DND-41 (cell line): Measurements from ENCODE around the gene SHANK3.

Source experiments
- ATAC-seq: fragments of 200-7000 bp; cut with Tn5 transposase; 3 replicates; pipeline ENCODE4 v1.9.1; 2021; ENCODE audit warnings: low read depth; ENCODE audit not compliant: insufficient read depth
- DNase-seq: peaks from one replicate; pipeline ENCODE4 v3.0.0-alpha.2; 2020
- H2AFZ ChIP-seq: 2 replicates; pipeline ENCODE4 v1.6.0; 2012; ENCODE audit warnings: low read depth, low read length
- H3K27ac ChIP-seq: 2 replicates; pipeline ENCODE4 v1.5.1; 2012; ENCODE audit warnings: low read length, inconsistent platforms
- H3K27me3 ChIP-seq: fragments of 200-600 bp; sonication (generic); 2 replicates; pipeline ENCODE4 v1.6.0; 2012; ENCODE audit warnings: low read length, mild to moderate bottlenecking, inconsistent platforms; ENCODE audit not compliant: insufficient read depth, poor library complexity
- H3K36me3 ChIP-seq: 2 replicates; pipeline ENCODE4 v1.5.1; 2012; ENCODE audit warnings: low read length, inconsistent platforms; ENCODE audit not compliant: insufficient read depth
- H3K4me1 ChIP-seq: 2 replicates; pipeline ENCODE4 v1.5.1; 2012; ENCODE audit warnings: mild to moderate bottlenecking, low read length; ENCODE audit not compliant: insufficient read depth
- H3K4me2 ChIP-seq: 2 replicates; pipeline ENCODE4 v1.6.0; 2012; ENCODE audit warnings: mild to moderate bottlenecking, moderate library complexity, low read length, inconsistent platforms; ENCODE audit not compliant: insufficient read depth
- H3K4me3 ChIP-seq, 2 experiments: fragments of 200-600 bp in 1 of 2; shearing (Covaris generic) in 1 of 2; 2 replicates each; pipeline ENCODE4 v1.5.1; 2012 to 2016; ENCODE audit warnings: inconsistent platforms in 2 of 2, low read length in 2 of 2, mild to moderate bottlenecking in 2 of 2, low read depth in 1 of 2, moderate library complexity in 1 of 2
- H3K79me2 ChIP-seq: 2 replicates; pipeline ENCODE4 v1.6.0; 2012; ENCODE audit warnings: low read length, inconsistent platforms; ENCODE audit not compliant: insufficient read depth
- H3K9ac ChIP-seq: 2 replicates; pipeline ENCODE4 v1.6.0; 2012; ENCODE audit warnings: low read depth, mild to moderate bottlenecking, inconsistent platforms, low read length, moderate library complexity
- H3K9me3 ChIP-seq: 2 replicates; pipeline ENCODE4 v1.5.1; 2012; ENCODE audit warnings: low read length, moderate library complexity, mild to moderate bottlenecking, inconsistent platforms; ENCODE audit not compliant: insufficient read depth, severe bottlenecking
- H4K20me1 ChIP-seq: 2 replicates; pipeline ENCODE4 v1.6.0; 2012; ENCODE audit warnings: low read length; ENCODE audit not compliant: insufficient read depth
- EZH2 ChIP-seq: IDR thresholded peaks from 3 replicates; pipeline ENCODE4 v1.6.1; 2012; ENCODE audit warnings: borderline replicate concordance, low read depth, mild to moderate bottlenecking, moderate library complexity, low read length, inconsistent platforms; ENCODE audit not compliant: severe bottlenecking
- TF ChIP-seq, protein P1 (sequence below): IDR thresholded peaks from 2 replicates; pipeline ENCODE4 v1.5.1; 2012; ENCODE audit warnings: borderline replicate concordance, low read length, moderate library complexity, mild to moderate bottlenecking; ENCODE audit not compliant: poor library complexity, severe bottlenecking; ENCODE audit errors: extremely low read depth

Gene SHANK3

DNA sequence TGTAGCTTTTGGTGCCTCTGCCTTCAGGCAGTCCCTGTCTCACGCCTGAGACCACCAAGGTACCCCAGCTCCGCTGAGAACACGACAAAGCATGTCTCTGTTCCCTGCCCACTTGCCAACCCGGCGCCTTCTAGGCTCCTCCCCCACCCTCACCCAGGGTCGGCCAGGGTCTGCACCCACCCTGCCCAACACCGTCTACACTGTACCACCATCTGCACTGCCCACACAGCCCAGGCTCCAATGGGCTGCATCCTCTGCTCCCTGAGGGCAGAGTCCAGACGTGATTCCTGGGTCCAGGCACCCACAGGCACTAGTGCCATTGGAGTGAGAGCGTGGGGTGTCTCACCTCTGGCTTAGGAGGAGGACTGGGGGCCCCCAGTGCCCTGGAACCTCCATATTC is 42.6 kb downstream of the SHANK3 start:
- no peak overlapping the region for H3K9ac ChIP-seq
- H4K20me1 ChIP-seq: peaks cover 22% of the 10 kb centered on the region
- TF ChIP-seq, protein P1, sequence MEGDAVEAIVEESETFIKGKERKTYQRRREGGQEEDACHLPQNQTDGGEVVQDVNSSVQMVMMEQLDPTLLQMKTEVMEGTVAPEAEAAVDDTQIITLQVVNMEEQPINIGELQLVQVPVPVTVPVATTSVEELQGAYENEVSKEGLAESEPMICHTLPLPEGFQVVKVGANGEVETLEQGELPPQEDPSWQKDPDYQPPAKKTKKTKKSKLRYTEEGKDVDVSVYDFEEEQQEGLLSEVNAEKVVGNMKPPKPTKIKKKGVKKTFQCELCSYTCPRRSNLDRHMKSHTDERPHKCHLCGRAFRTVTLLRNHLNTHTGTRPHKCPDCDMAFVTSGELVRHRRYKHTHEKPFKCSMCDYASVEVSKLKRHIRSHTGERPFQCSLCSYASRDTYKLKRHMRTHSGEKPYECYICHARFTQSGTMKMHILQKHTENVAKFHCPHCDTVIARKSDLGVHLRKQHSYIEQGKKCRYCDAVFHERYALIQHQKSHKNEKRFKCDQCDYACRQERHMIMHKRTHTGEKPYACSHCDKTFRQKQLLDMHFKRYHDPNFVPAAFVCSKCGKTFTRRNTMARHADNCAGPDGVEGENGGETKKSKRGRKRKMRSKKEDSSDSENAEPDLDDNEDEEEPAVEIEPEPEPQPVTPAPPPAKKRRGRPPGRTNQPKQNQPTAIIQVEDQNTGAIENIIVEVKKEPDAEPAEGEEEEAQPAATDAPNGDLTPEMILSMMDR: no peak
- TF ChIP-seq EZH2: no peak
- no peak overlapping the region for H3K4me2 ChIP-seq
- H3K27me3 ChIP-seq: peaks cover 4% of the 10 kb centered on the region
- no peak overlapping the region for H3K4me3 ChIP-seq
- H3K4me1 ChIP-seq: no peaks in the 10 kb centered on the region
- no peaks in the 10 kb centered on the region for H3K79me2 ChIP-seq
- ATAC-seq (no peak), DNase-seq (no peak)
- no peaks in the 10 kb centered on the region for H3K36me3 ChIP-seq
- H3K27ac ChIP-seq: no peak overlapping the region
- H2AFZ ChIP-seq: no peak overlapping the region
- no peaks in the 10 kb centered on the region for H3K9me3 ChIP-seq

DNA sequence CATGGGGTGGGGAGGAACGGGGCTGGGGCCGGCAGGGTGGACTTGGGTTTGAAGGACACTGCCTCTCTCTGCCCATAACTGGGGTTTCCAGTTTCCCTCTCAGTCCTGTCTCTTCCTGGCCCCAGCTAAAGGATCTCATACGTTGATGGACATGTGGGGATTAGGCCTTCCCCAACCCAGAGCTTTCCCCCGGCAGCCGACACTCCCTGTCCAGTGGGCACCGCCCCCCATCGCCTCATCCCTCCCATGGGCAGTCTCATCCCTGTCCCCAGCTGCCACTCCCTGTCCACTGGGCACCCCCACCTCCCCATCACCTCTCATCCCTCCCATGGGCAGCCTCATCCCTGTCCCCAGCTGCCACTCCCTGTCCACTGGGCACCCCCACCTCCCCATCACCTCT is 43.2 kb downstream of the SHANK3 start:
- DNase-seq: no peak
- no peak overlapping the region for H3K4me2 ChIP-seq
- peaks cover 4% of the 10 kb centered on the region for H3K27me3 ChIP-seq
- H2AFZ ChIP-seq: no peak overlapping the region
- no peaks in the 10 kb centered on the region for H3K4me1 ChIP-seq
- TF ChIP-seq, protein P1: no peak
- TF ChIP-seq EZH2: no peak
- H3K9ac ChIP-seq: no peak overlapping the region
- H3K79me2 ChIP-seq: no peaks in the 10 kb centered on the region
- peaks cover 20% of the 10 kb centered on the region for H4K20me1 ChIP-seq
- no peak overlapping the region for H3K4me3 ChIP-seq
- no peak overlapping the region for H3K27ac ChIP-seq
- no peaks in the 10 kb centered on the region for H3K36me3 ChIP-seq
- H3K9me3 ChIP-seq: no peaks in the 10 kb centered on the region
- no peak for ATAC-seq

DNA sequence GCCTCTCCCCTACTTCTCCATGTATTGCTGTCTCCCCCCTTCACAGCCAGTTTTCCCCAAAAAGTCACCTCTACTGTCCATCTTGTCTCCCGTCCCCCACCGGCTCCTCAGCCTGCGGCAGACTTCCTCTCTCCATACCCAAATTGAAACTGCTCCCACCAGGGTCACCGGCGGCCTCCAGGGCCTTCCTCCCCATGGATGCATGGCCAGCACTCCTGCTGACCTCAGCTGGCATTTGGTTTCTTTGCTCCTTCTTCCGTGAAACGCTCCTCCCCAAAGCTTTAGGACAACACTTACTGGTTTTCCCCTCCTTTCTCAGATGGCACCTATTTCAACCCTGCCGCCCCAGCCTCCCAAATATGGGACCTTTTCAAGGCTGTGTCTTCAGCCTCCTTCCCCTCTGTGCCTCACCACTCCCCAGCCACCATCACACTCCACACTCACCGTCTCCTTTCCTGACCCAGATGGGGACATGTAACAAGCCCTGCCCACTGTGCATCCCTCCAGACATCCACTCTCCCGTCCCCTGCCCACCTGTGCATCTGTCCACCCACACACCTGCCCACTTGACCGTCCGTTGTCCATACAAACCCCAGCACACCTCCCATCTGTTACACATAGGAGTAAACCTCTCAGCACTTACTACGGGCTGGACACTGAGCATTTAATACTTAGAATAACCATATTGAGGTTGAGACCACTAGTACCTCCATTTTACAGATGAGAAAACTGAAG is 43.8 kb downstream of the SHANK3 start:
- H3K4me1 ChIP-seq: no peaks in the 10 kb centered on the region
- no peak overlapping the region for H2AFZ ChIP-seq
- no peaks in the 10 kb centered on the region for H3K36me3 ChIP-seq
- H3K9ac ChIP-seq: no peak overlapping the region
- H3K27ac ChIP-seq: no peak overlapping the region
- TF ChIP-seq, protein P1: no peak
- no peak for TF ChIP-seq EZH2
- no peak for ATAC-seq
- H3K4me2 ChIP-seq: no peak overlapping the region
- H3K27me3 ChIP-seq: peaks cover 4% of the 10 kb centered on the region
- H3K4me3 ChIP-seq: no peak overlapping the region
- H4K20me1 ChIP-seq: peaks cover 16% of the 10 kb centered on the region
- H3K79me2 ChIP-seq: no peaks in the 10 kb centered on the region
- no peak for DNase-seq
- no peaks in the 10 kb centered on the region for H3K9me3 ChIP-seq
